ENCODE data around the gene DNAH1. TPM values are rescaled to one million over a fixed set of nuclear protein-coding genes. Genes with fewer than 3 reads are reported as not detected.

The DNAH1 gene
- total RNA-seq, 1 donor: 6.0 TPM

- no peak for DNase-seq (ENCODE audit: low read depth)
- H3K4me3 ChIP-seq (ENCODE audit: low read depth, low read length): no peak overlapping the region
- TF ChIP-seq CTCF (IDR thresholded peaks at IDR 0.05; ENCODE audit: insufficient read depth, low read length): no peak
Measured at GRCh38 chr3:52356126-52356525, 40.0 kb downstream of the DNAH1 start.

- no peak overlapping the region for H3K4me3 ChIP-seq (ENCODE audit: low read depth, low read length)
- no peak for TF ChIP-seq CTCF (IDR thresholded peaks at IDR 0.05; ENCODE audit: insufficient read depth, low read length)
- DNase-seq (ENCODE audit: low read depth): no peak
Measured at GRCh38 chr3:52357151-52358080, 41.3 kb downstream of the DNAH1 start.

GRCh38 chr3:52358362-52358940, 42.3 kb downstream of the DNAH1 start:
- no peak for DNase-seq (ENCODE audit: low read depth)
- no peak for TF ChIP-seq CTCF (IDR thresholded peaks at IDR 0.05; ENCODE audit: insufficient read depth, low read length)
- no peak overlapping the region for H3K4me3 ChIP-seq (ENCODE audit: low read depth, low read length)

- no peak for DNase-seq (ENCODE audit: low read depth)
- no peak for TF ChIP-seq CTCF (IDR thresholded peaks at IDR 0.05; ENCODE audit: insufficient read depth, low read length)
- H3K4me3 ChIP-seq (ENCODE audit: low read depth, low read length): no peak overlapping the region
Measured at GRCh38 chr3:52359116-52359855, 43.2 kb downstream of the DNAH1 start.

- DNase-seq (ENCODE audit: low read depth): no peak
- H3K4me3 ChIP-seq (ENCODE audit: low read depth, low read length): no peak overlapping the region
- no peak for TF ChIP-seq CTCF (IDR thresholded peaks at IDR 0.05; ENCODE audit: insufficient read depth, low read length)
Measured at GRCh38 chr3:52361011-52361410, 44.9 kb downstream of the DNAH1 start.

GRCh38 chr3:52361454-52361853, 45.3 kb downstream of the DNAH1 start:
- H3K4me3 ChIP-seq (ENCODE audit: low read depth, low read length): no peak overlapping the region
- DNase-seq (ENCODE audit: low read depth): no peak
- no peak for TF ChIP-seq CTCF (IDR thresholded peaks at IDR 0.05; ENCODE audit: insufficient read depth, low read length)
